Measurements from ENCODE around the gene GRIN2A. TPM values are rescaled to one million over a fixed set of nuclear protein-coding genes. Genes with fewer than 3 reads are reported as not detected.

Gene GRIN2A
- polyA plus RNA-seq, 1 experiment: not detected

DNA sequence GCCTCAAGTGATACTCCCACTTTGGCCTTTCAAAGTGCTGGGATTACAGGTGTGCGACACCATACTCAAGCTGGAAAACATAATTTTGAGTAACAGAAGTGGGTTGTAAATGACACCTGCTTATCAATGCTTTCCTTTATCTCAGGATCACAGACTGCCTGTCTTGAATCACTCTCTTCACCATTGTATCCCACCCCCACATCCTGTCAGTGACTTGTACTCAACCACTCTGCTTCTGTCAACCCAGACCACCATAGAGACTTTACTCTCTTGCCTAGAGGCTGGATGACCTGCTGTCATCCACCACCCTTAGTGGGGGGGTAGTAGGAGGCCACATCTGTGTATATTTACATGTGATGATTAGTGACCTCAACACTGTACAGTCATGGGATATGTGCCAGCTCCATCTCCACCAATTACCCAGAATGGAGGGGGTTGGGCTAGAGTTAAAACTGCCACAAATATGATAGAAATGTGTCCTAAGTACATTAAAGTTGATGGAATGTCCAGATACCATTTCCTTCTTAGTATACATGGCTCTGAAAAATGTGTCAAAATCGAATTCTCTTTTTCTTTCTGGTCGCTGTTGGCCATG is 338.7 kb downstream of the GRIN2A start:
- no peak for DNase-seq (ENCODE audit: low read depth)
- no peak overlapping the region for H3K4me3 ChIP-seq (ENCODE audit: low read depth, low read length)
- no peak for TF ChIP-seq CTCF (IDR thresholded peaks at IDR 0.05; ENCODE audit: insufficient read depth, low read depth, low read length)
- POLR2A ChIA-PET: interaction anchor here (0.7 kb wide), 1 partner anchor 49 kb away, joined by 3 read pairs; no protein-coding TSS in a partner anchor
- CTCF ChIA-PET: no interaction called here
- no peaks in the 10 kb centered on the region for H3K36me3 ChIP-seq (ENCODE audit: control insufficient read depth, insufficient read depth, low read length)
- H3K27me3 ChIP-seq (ENCODE audit: control insufficient read depth, insufficient read depth, low read length): no peaks in the 10 kb centered on the region

DNA sequence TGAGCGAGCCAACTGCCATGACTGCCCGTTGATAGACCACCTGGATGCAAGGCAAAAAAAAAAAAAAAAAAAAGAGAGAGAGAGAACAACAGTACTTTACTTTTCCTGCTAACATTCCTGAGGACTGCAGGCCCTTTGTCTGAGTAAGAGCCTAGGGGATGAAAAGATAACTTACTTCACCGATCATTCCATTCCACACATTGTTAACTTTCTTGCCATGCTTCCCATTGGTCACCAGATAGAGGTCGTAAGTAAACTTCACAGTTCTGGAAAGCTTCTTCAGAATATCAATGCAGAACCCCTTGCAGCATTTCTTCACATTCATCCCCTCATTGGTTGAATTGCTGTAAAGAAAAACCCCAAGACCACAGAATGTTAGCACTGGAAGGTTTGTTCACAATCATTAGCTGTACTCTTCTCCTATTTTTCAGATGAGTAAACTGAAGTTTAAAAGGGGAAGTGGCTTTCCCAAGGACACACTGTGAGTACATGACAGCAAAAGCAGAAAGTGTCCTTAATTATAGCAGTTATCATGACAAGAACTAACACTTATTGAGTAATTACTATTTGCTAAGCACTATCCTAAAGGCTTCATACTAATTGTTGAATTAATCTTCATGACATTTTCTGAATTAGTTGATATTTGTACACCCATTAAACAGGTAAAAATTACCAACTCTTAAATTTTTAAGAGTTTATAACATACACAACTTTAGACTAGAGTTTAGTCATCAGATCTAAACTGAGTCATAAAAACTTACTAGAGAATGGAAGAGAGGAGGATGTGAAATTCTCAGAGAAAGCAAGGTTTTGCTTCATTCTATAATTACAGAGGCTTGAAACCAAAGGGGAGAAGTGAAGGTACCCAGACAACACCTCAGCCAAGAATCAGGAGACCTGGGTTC is 341.2 kb downstream of the GRIN2A start:
- TF ChIP-seq CTCF (IDR thresholded peaks at IDR 0.05; ENCODE audit: insufficient read depth, low read depth, low read length): no peak
- no peak for DNase-seq (ENCODE audit: low read depth)
- Histone ChIP-seq H3K27me3 (ENCODE audit: control insufficient read depth, insufficient read depth, low read length) (no peaks in the 10 kb centered on the region), H3K36me3 (ENCODE audit: control insufficient read depth, insufficient read depth, low read length) (no peaks in the 10 kb centered on the region), H3K4me3 (ENCODE audit: low read depth, low read length) (no peak overlapping the region)
- ChIA-PET POLR2A (no interaction called here), CTCF (no interaction called here)

DNA sequence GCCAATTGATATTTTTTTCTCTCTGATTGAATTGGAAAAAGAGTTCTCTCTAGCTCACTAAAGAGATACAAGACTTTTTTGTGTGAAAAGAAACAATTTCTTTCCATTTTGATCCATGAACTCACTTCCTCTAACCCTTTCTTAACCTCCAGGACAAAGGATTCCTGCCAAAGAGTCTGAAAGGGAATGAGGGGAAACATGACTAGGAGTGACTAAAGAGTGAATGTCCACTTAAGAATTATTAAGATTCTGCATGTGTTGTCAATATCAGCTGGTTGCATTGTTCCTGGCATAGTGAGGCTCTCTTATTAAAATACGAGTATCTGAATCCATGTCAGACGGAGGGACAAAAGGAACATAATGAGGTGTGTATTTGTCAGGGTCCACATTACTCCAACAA is 344.7 kb downstream of the GRIN2A start:
- no peak for DNase-seq (ENCODE audit: low read depth)
- Histone ChIP-seq H3K36me3 (ENCODE audit: control insufficient read depth, insufficient read depth, low read length) (no peaks in the 10 kb centered on the region), H3K4me3 (ENCODE audit: low read depth, low read length) (no peak overlapping the region), H3K27me3 (ENCODE audit: control insufficient read depth, insufficient read depth, low read length) (no peaks in the 10 kb centered on the region)
- no peak for TF ChIP-seq CTCF (IDR thresholded peaks at IDR 0.05; ENCODE audit: insufficient read depth, low read depth, low read length)
- ChIA-PET CTCF (no interaction called here), POLR2A (no interaction called here)

- CTCF ChIA-PET: no interaction called here
- TF ChIP-seq CTCF (IDR thresholded peaks at IDR 0.05; ENCODE audit: insufficient read depth, low read depth, low read length): no peak
- POLR2A ChIA-PET: no interaction called here
These were observed 346.0 kb downstream of the GRIN2A start for GRCh38 chr16:9836118-9836736.

DNA sequence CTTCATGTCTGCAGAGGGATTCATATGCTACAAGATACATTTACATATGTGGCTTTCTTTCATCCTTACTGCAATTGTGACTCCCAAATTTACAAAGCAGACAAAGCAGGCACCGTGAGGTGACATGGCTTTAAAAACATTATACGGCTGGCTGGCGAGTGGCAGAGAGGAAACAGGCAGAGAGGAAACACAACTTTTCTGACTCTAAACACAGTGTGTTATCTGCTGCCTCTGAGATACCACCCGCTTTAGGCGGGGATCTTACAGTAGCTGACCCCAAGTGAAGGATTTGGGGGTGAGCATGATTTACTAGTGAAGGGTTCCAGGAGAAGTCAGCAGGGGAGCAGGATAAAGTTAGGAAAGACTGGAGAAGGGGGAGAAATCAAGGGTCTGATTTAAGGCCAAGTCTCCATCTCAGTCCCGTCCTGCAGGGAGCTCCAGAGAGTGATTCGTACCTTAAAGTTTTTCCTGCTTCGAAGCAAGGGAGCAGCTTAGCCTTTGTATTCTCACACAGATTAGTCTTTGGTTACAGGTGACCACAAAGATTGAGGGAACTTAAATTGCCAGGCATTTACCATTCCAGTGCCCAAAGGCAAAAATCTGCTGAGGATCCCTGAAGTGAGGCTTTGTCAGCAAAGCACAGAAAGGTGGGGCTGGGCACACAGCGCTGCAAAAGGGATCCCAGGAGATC is 355.0 kb downstream of the GRIN2A start:
- TF ChIP-seq CTCF (IDR thresholded peaks at IDR 0.05; ENCODE audit: insufficient read depth, low read depth, low read length): no peak
- no peak for DNase-seq (ENCODE audit: low read depth)
- no peaks in the 10 kb centered on the region for H3K27me3 ChIP-seq (ENCODE audit: control insufficient read depth, insufficient read depth, low read length)
- ChIA-PET POLR2A (no interaction called here), CTCF (no interaction called here)
- H3K36me3 ChIP-seq (ENCODE audit: control insufficient read depth, insufficient read depth, low read length): no peaks in the 10 kb centered on the region
- no peak overlapping the region for H3K4me3 ChIP-seq (ENCODE audit: low read depth, low read length)

More at GRCh38 chr16:9836118-9836736, 346.0 kb downstream of the GRIN2A start:
- Histone ChIP-seq H3K27me3 (ENCODE audit: control insufficient read depth, insufficient read depth, low read length) (no peaks in the 10 kb centered on the region), H3K36me3 (ENCODE audit: control insufficient read depth, insufficient read depth, low read length) (no peaks in the 10 kb centered on the region), H3K4me3 (ENCODE audit: low read depth, low read length) (no peak overlapping the region)
- no peak for DNase-seq (ENCODE audit: low read depth)
